Fibroblast of skin of left quadriceps (primary cell): ENCODE data around the gene ENPP3.

Source experiments
- DNase-seq, 2 experiments: peaks; one replicate each; pipeline ENCODE4 v3.0.0-alpha.2; 2013; ENCODE audit warnings: low read depth in 2 of 2

The ENPP3 gene

GRCh38 chr6:131765081-131765803, 128.1 kb downstream of the ENPP3 start:
- peak in 1 of 2 experiments; percentile 60 for DNase-seq

DNA sequence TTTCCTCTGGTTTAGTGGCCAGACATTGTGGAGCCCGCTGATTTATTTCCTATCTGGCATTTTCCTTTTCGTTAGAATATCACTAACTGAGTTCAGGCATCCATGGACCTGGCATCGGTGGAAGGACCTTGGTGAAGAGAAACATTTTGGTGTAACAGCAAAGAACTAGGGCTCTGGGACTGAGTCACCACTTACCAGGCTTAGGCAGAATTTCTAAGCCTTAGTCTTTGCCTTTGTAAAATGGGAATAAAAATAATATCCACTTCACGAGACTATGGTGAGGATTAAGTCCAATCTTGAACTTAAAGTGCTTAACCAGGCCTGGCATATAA, 128.7 kb downstream of the ENPP3 start:
- no peak for DNase-seq

GRCh38 chr6:131766631-131767030, 129.5 kb downstream of the ENPP3 start:
- DNase-seq: no peak

- DNase-seq: no peak
These were observed 131.9 kb downstream of the ENPP3 start for GRCh38 chr6:131768964-131769363.

- DNase-seq: no peak
These were observed 132.5 kb downstream of the ENPP3 start for GRCh38 chr6:131769385-131770141.

GRCh38 chr6:131770776-131771175, 133.7 kb downstream of the ENPP3 start:
- no peak for DNase-seq

DNA sequence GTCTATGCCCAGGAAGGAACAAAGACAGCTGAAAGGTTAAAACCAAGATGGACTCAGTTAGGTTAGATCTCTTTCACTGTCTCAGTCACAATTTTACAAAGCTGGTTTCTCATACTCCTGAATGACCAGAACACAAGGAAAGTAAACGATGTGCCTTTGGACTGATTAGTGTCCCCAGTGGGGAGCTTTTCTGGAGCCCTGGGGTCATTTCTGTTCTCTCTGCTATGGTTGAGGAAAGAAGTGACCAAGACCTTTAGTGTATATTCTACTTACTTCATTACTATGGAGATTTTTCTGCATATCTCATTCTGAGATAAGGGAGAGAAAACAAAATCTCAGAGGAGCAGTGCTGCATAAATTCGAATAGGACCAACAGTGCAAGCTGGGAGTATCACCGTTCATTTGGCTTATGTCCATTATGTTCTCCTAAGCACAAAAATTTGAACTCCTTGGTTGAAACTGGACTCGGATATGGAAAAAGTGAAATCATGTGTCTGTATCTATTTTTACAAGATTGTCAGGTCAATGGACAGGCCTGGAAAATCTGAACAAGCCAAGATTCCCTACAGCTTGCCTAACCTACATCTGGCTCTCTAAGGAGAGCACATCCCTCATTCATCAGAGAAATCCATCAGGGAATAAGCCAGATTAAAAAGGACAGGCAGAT, 136.3 kb downstream of the ENPP3 start:
- DNase-seq: no peak

DNA sequence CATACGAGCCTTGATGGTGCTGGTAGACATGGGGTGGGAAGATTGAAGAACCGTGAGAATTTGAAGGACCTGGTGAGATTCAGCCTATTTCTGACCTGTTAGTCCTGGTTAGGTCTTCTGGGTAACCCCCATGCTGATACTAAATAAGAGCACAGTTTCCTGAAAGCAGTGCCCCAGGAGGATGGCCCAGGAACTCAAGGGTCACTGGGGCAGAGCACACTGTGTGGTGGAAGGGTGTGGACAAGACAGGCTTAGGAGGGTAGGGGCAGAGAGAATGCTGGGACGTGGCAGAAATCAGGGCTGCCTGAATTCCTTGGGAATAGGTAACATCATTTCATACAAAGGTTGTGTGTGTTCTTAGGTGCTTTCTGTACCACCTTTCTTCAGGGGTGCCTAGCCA, 138.8 kb downstream of the ENPP3 start:
- DNase-seq: no peak

- DNase-seq: no peak
These were observed 139.9 kb downstream of the ENPP3 start for GRCh38 chr6:131776985-131777384.

GRCh38 chr6:131778169-131778568, 141.1 kb downstream of the ENPP3 start:
- DNase-seq: no peak

GRCh38 chr6:131779304-131779703, 142.2 kb downstream of the ENPP3 start:
- DNase-seq: no peak

GRCh38 chr6:131780600-131780999, 143.5 kb downstream of the ENPP3 start:
- DNase-seq: no peak

DNA sequence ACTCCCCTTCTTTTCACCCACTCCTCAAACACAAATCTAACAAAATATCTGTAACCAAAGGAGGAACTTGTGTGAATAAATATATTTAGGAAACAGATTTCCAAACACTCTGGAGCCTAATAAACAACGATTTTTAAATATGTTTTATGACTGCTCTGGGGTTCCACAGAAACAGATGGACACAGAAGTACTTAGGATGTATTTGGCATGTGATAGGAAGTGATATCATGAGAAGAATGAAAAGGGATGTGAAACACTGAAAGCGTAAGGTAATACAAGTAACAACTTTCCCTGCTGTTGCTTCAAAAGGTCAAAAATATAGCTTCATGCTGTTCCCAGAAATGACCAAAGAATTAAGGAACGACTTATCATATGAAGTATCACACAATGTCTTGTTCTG, 144.6 kb downstream of the ENPP3 start:
- DNase-seq: no peak

- DNase-seq: no peak
These were observed 145.7 kb downstream of the ENPP3 start for GRCh38 chr6:131782764-131783163.

DNA sequence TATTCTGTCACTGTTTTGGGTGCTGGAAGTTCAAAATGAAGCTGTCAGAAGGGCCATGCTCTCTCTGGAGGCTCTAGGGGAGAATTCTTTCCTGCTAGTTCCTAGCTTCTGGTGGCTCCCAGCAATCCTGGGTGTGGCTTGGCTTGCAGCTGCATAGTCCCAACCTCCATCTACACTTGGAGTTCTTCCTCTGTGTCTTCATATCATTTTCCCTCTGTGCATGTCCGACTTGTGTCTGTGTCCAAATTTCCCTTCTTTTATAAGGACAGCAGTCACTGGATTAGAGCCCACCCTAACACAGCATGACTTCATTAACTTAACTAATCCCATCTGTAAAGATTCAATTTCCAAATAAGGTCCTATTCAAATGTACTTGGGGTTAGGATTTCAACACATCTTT, 147.5 kb downstream of the ENPP3 start:
- peak; percentile 35 to 41 for DNase-seq

GRCh38 chr6:131787079-131787478, 150.0 kb downstream of the ENPP3 start:
- DNase-seq: no peak

DNA sequence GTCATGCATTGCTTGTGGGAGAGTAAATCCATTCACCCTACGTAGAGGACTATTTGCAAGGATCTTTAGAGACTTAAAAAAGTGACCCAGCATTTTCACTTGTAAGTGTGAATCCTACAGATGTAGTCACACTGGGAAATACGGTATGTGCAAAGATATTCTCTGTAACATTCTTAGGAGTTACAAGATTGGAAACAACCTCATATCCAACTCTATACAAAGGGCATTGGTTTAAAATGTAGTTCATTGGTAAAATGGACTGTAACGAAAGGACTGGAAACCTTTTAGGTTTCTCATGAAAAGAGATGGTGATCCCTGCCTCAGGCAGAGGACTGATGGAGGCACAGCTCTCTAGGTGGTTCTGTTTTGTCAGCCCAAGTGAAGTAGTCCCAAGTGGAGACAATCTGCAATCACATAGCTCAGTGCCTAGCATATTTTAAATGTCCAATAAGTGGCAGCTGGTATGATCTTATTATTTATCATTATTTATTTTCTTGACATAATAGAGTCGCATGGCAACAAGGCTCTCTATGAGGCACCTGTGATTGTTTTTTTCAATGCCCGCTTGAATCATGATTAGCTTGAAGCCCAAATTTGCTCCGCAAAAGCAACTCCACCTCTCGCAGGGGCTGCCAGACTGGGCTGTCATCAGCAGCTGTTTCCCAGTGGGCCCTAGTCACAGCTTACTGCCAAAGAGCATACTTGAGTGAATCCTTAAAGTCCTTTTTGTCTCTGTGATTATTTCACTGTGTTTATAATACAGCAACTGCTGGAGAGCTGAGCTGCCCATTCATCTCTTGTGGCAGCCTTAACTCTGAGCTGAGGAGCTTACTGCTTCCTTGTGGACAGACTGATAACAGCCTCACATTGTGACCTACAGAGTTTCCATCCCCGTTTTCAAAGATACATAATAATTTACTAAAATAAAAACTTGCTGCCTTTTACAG, 150.9 kb downstream of the ENPP3 start:
- no peak for DNase-seq

- no peak for DNase-seq
These were observed 152.1 kb downstream of the ENPP3 start for GRCh38 chr6:131789219-131789618.

DNA sequence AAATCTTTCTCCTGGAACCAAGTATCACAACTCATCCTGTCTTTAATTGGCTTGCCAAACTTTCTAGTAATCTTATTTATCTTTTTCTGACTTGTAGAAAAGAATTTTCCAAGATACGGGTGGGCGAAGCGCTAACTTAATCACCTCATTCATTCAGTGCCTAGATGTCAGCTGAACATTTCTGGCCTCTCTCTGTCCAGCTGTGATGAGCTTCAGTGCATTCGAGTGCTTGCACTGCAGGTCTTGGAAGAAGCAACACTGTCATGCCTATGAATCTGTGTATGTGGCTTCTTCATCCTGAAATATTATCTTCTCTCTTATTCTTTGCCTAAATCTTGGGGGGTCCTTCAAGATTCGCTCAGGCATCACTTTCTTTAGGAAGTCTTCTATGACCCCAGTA, 154.4 kb downstream of the ENPP3 start:
- no peak for DNase-seq

DNA sequence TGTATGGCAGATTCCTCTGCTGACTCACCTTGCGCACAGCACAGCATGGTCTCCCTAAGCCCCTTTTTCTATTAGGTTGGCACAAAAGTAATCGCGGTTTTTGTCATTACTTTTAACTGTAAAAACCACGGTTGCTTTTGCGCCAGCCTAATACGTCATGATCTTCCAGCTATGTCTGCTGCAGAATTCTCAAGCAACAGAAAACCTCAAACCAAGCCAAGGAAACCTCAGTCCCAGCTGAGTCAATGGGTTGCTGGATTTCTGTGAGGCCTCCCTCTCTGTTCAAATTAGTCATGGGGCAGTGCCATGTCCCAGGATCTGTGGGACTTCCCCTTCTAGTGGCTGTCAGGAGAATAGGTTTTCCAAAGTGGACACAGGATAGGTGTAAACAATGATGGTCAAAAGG, 155.0 kb downstream of the ENPP3 start:
- DNase-seq: no peak

GRCh38 chr6:131795366-131795765, 158.3 kb downstream of the ENPP3 start:
- DNase-seq: no peak
